Muscle layer of colon (tissue), 2 donors: ENCODE results near the gene ADARB2.
"Not testable (repeated sequence)": the region's sequence is repeated elsewhere in the genome, so short reads cannot be mapped to it uniquely, and the experiment has no call there.

Source experiments
- H3K27ac ChIP-seq: one replicate; pipeline ENCODE4 v1.7.0; 2013; ENCODE audit warnings: low read depth, mild to moderate bottlenecking, low read length, moderate library complexity
- H3K27me3 ChIP-seq, 2 donors: one replicate each; pipeline ENCODE4 v1.7.0; 2013; ENCODE audit warnings: low read length in 2 of 2, mild to moderate bottlenecking in 2 of 2; ENCODE audit not compliant: insufficient read depth in 2 of 2, control insufficient read depth in 1 of 2
- H3K36me3 ChIP-seq: one replicate; pipeline ENCODE4 v1.7.0; 2013; ENCODE audit warnings: mild to moderate bottlenecking, low read length; ENCODE audit not compliant: insufficient read depth
- H3K4me1 ChIP-seq: one replicate; pipeline ENCODE4 v1.7.0; 2013; ENCODE audit warnings: mild to moderate bottlenecking, low read length; ENCODE audit not compliant: insufficient read depth
- H3K4me3 ChIP-seq, 2 donors: one replicate each; pipeline ENCODE4 v1.7.0; 2013; ENCODE audit warnings: low read length in 2 of 2, low read depth in 1 of 2, mild to moderate bottlenecking in 1 of 2, moderate library complexity in 1 of 2
- H3K9ac ChIP-seq: one replicate; pipeline ENCODE4 v1.7.0; 2013; ENCODE audit warnings: low read length
- H3K9me3 ChIP-seq: one replicate; pipeline ENCODE4 v1.7.0; 2013; ENCODE audit warnings: mild to moderate bottlenecking, low read length
- donor health status: abdominal sarcoma.
- donor health status: Adenocarcinoma of cecum.

Gene ADARB2

GRCh38 chr10:1440897-1441296 is 296.4 kb downstream of the ADARB2 start:
- Histone ChIP-seq H3K9ac (no peak overlapping the region), H3K36me3 (no peaks in the 10 kb centered on the region), H3K9me3 (no peaks in the 10 kb centered on the region), H3K4me3 (no peak overlapping the region), H3K4me1 (no peaks in the 10 kb centered on the region), H3K27ac (no peak overlapping the region), H3K27me3 (no peaks in the 10 kb centered on the region)

GRCh38 chr10:1434912-1435692 is 302.2 kb downstream of the ADARB2 start:
- Histone ChIP-seq H3K9ac (no peak overlapping the region), H3K4me3 (no peak overlapping the region), H3K9me3 (no peaks in the 10 kb centered on the region), H3K27ac (no peak overlapping the region), H3K4me1 (no peaks in the 10 kb centered on the region), H3K27me3 (no peaks in the 10 kb centered on the region), H3K36me3 (no peaks in the 10 kb centered on the region)

GRCh38 chr10:1434202-1434601 is 303.1 kb downstream of the ADARB2 start:
- Histone ChIP-seq H3K9me3 (no peaks in the 10 kb centered on the region), H3K4me1 (no peaks in the 10 kb centered on the region)

GRCh38 chr10:1432161-1432560 is 305.2 kb downstream of the ADARB2 start:
- Histone ChIP-seq H3K4me1 (no peaks in the 10 kb centered on the region), H3K36me3 (no peaks in the 10 kb centered on the region), H3K9ac (no peak overlapping the region), H3K27me3 (no peaks in the 10 kb centered on the region), H3K27ac (no peak overlapping the region), H3K4me3 (no peak overlapping the region), H3K9me3 (no peaks in the 10 kb centered on the region)

More at GRCh38 chr10:1434202-1434601, 303.1 kb downstream of the ADARB2 start:
- no peaks in the 10 kb centered on the region for H3K27me3 ChIP-seq
- H3K27ac ChIP-seq = no peak overlapping the region
- no peak overlapping the region for H3K9ac ChIP-seq
- no peak overlapping the region for H3K4me3 ChIP-seq
- no peaks in the 10 kb centered on the region for H3K36me3 ChIP-seq

GRCh38 chr10:1431229-1431628 is 306.1 kb downstream of the ADARB2 start:
- Histone ChIP-seq H3K9me3 (no peaks in the 10 kb centered on the region), H3K4me1 (no peaks in the 10 kb centered on the region), H3K4me3 (no peak overlapping the region), H3K27ac (no peak overlapping the region), H3K27me3 (no peaks in the 10 kb centered on the region), H3K9ac (no peak overlapping the region), H3K36me3 (no peaks in the 10 kb centered on the region)

- not testable (repeated sequence) for H3K4me3 ChIP-seq, H3K27ac ChIP-seq, H3K4me1 ChIP-seq, H3K36me3 ChIP-seq, H3K9me3 ChIP-seq, H3K9ac ChIP-seq, H3K27me3 ChIP-seq
Measured at GRCh38 chr10:1427521-1428186, 309.7 kb downstream of the ADARB2 start.

GRCh38 chr10:1426786-1427185 is 310.5 kb downstream of the ADARB2 start:
- H3K27ac ChIP-seq = no peak overlapping the region

GRCh38 chr10:1425879-1426278 is 311.4 kb downstream of the ADARB2 start:
- Histone ChIP-seq H3K27ac (no peak overlapping the region), H3K9me3 (no peaks in the 10 kb centered on the region), H3K4me1 (no peaks in the 10 kb centered on the region), H3K27me3 (no peaks in the 10 kb centered on the region), H3K36me3 (no peaks in the 10 kb centered on the region), H3K9ac (no peak overlapping the region), H3K4me3 (no peak overlapping the region)

More at GRCh38 chr10:1426786-1427185, 310.5 kb downstream of the ADARB2 start:
- H3K9me3 ChIP-seq = no peaks in the 10 kb centered on the region
- H3K4me1 ChIP-seq = no peaks in the 10 kb centered on the region
- no peaks in the 10 kb centered on the region for H3K27me3 ChIP-seq
- no peaks in the 10 kb centered on the region for H3K36me3 ChIP-seq
- no peak overlapping the region for H3K9ac ChIP-seq
- no peak overlapping the region for H3K4me3 ChIP-seq

- no peaks in the 10 kb centered on the region for H3K9me3 ChIP-seq
- H3K27ac ChIP-seq = no peak overlapping the region
- H3K4me1 ChIP-seq = no peaks in the 10 kb centered on the region
- H3K27me3 ChIP-seq = no peaks in the 10 kb centered on the region
- H3K36me3 ChIP-seq = no peaks in the 10 kb centered on the region
- no peak overlapping the region for H3K9ac ChIP-seq
- no peak overlapping the region for H3K4me3 ChIP-seq
Measured at GRCh38 chr10:1424648-1425047, 312.7 kb downstream of the ADARB2 start.

- H3K4me1 ChIP-seq = no peaks in the 10 kb centered on the region
- no peaks in the 10 kb centered on the region for H3K36me3 ChIP-seq
- H3K9me3 ChIP-seq = no peaks in the 10 kb centered on the region
Measured at GRCh38 chr10:1423676-1424253, 313.6 kb downstream of the ADARB2 start.

GRCh38 chr10:1422275-1422674 is 315.1 kb downstream of the ADARB2 start:
- Histone ChIP-seq H3K4me1 (no peaks in the 10 kb centered on the region), H3K27me3 (peaks cover 0 to 9% of the 10 kb centered on the region in 2 donors), H3K4me3 (no peak overlapping the region), H3K36me3 (no peaks in the 10 kb centered on the region), H3K9ac (no peak overlapping the region), H3K27ac (no peak overlapping the region), H3K9me3 (no peaks in the 10 kb centered on the region)

More at GRCh38 chr10:1423676-1424253, 313.6 kb downstream of the ADARB2 start:
- H3K9ac ChIP-seq = no peak overlapping the region
- no peak overlapping the region for H3K4me3 ChIP-seq
- no peaks in the 10 kb centered on the region for H3K27me3 ChIP-seq
- no peak overlapping the region for H3K27ac ChIP-seq
